Measurements from ENCODE around the gene UBE2O.

Gene UBE2O

GRCh38 chr17:76437467-76438402 is 15.2 kb downstream of the UBE2O start:
- DNase-seq, result no peak

DNA sequence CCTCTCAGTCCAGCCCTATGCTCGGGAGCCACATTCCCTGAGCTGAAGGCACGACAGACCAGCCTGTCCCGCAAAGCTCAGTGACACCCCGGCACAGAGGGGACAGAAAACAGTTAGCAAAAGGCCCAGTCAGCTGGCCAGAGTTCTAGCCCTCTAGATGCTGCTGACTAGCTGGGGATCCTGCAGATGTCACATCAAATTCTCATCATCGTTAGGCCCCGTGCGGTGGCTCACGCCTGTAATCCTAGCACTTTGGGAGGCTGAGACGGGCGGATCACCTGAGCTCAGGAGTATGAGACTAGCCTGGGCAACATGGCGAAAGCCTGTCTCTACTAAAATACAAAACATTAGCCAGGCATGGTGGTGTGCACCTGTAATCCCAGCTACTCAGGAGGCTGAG is 17.2 kb downstream of the UBE2O start:
- DNase-seq, result no peak

GRCh38 chr17:76434870-76435269 is 18.1 kb downstream of the UBE2O start:
- no peak for DNase-seq

- DNase-seq, result no peak
Measured at GRCh38 chr17:76433693-76434092, 19.3 kb downstream of the UBE2O start.

GRCh38 chr17:76432712-76433336 is 20.1 kb downstream of the UBE2O start:
- no peak for DNase-seq

GRCh38 chr17:76432004-76432403 is 20.9 kb downstream of the UBE2O start:
- DNase-seq, result no peak

- DNase-seq, result no peak
Measured at GRCh38 chr17:76431509-76431908, 21.4 kb downstream of the UBE2O start.

- DNase-seq, result no peak
Measured at GRCh38 chr17:76428511-76428910, 24.4 kb downstream of the UBE2O start.

DNA sequence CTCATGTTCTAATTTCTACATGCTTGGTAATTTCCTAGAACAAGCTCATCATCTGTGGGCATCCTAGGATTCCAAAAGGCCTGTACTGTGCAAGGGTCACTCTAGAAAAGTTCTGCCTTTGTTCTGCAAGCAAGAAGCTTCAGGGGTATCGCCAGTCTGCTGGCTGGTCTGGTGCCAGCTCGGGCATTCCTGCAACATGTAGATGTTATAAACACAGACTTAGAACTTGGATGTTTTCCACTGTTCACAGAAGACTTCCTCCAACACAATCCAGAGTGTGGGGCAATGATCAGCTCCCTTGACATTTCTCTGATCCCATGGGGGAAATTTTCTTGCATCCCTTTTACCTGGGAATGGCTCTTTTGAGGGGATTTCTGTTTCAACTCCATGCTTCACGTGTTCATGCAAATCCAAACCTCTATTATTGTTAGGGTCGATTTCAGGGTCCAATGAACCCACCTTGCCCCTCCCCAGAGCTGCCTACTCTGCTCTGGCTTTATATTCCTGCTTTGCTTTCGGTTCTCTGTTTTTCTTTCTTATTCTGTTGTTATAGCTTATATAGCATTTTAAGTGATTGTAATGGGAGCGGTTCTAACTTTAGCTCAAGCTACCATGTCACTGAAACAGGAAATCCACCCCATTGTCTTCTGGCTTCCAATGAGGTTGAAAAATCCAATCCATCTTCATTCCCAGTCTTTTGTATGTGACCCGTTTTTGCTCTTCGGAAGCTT is 25.3 kb downstream of the UBE2O start:
- no peak for DNase-seq

DNA sequence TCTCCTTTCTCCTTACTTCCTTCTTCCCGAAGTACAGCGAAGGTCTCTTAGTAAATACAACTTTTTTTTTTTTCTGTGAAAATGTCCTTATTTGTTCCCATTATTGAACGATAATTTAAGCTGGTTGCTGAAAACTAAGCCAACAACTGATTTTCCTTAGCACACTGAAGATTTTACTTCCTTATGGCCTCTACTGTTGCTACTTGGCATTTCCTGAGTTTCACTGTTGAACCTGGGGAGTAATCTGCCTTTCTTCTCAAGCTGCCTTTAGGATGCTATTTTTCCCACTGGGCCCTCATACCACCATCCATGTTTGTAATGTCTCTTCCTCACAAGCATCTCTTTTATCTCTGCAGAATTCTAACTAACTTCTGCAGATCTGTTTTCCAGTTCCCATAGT is 26.1 kb downstream of the UBE2O start:
- no peak for DNase-seq

- no peak for DNase-seq
Measured at GRCh38 chr17:76422860-76423259, 30.1 kb downstream of the UBE2O start.

DNA sequence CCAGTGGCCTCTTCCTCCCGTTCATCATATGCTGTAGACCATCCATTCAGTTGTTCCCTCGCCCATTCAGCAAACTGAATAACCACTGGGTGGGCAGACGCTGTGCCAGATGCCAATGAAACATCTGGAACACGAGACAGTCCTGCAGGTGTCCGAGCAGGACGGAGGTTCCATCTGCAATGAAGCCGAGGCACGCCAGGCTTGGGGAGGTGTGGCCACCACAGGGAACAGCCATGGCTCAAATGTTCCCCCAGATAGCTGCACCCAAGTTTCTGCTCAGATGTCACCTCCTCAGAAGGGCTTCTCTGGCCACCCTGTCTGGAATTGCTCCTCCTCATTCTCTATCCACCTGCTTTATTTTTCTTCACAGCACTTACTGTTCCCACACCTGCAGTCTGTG is 30.5 kb downstream of the UBE2O start:
- no peak for DNase-seq

GRCh38 chr17:76421044-76421407 is 31.9 kb downstream of the UBE2O start:
- DNase-seq, result no peak

DNA sequence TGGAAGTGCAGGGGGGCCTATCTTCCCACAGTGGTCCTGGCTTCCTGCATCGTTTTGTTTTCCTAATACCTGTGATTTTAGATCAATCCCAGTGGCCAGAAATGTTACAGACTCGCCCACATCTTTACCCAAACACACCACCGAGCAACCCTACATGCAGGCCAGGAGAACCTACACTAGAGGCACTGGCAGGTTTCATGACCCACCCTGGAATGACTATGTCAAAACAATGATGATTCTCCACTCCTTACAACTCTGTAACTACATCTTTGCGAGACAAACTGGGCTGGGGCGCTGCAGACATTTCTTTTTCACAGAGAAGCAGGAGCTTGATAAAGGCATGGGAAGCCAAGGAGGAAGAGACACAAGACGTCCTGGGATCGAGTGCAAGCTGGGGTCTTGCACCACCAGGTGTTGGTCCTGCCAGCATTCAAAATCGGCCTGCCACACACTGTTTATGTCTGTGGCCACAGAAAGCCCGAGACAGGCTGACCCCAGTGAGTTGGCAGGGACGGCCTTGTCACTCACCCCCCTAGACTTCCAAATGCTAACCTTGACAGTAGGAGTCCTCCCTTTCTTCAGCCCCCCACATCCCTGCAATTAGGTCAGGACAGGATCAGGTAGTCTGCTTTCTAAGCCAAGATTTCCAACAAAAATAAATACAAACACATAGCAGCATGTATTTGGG is 32.5 kb downstream of the UBE2O start:
- DNase-seq, result no peak

DNA sequence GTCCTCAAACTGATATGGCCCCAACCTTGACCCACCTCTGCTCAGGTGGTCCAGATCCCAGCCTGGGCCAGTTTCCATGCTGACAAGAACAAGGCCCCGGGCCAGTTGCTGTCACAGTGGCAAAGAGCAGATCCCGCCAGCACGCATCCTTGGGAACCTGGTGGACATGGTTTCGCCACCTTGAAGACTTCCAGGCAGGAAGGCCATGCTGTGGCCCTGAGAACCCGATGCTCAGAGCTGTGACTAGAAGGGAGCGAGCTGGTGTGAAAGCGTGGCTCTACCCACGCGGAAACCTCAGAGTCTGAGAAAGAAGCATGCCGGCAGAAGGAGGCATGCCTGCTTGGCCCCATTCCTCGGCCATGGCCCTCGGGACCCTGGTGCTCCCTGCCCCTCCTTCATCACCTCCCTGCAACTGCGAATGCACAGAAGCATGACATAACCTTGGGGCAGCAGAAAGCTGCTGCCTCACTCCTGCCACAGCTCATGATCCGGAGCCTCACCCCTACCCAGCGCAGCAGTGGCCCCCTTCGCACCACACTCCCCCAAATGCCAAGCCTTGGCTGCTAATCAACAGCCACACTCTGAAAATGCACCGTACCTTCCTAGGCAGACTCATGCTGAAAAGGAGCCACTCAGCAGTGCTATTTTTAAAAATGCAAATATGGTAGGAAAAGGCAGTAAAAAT is 33.2 kb downstream of the UBE2O start:
- no peak for DNase-seq

DNA sequence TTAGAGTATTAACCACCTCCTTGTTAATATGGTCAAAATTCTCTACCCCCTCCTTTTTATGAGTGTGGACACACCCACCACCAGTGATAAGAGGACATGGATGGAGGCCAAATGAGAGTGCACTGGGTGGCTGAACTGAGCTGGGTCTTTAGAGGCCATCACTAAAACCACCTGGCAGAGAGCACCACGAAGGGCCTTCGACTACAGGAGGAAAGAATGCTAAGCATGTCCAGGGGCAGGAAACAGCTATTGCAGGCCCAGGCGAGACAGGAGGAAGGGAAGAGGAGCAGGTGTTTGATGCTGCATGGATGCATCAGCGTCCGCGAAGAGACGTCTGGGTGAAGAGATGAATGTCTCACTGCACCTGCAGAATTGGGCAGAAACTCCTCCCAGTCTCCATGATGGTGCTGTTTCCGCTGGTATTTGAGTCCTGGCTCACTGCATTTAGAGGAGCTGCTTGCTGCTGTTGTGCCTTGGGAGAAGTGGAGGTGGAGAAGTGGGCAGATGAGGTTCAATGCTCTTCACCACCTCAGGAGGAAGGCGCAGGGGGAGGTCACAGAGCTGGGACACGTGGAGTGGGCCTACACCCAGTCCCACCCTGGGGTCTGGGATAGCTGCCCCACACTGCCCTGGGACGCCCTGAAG is 35.3 kb downstream of the UBE2O start:
- peak; percentile 52 for DNase-seq

GRCh38 chr17:76416899-76417298 is 36.1 kb downstream of the UBE2O start:
- DNase-seq, result no peak

GRCh38 chr17:76416457-76416856 is 36.5 kb downstream of the UBE2O start:
- no peak for DNase-seq

DNA sequence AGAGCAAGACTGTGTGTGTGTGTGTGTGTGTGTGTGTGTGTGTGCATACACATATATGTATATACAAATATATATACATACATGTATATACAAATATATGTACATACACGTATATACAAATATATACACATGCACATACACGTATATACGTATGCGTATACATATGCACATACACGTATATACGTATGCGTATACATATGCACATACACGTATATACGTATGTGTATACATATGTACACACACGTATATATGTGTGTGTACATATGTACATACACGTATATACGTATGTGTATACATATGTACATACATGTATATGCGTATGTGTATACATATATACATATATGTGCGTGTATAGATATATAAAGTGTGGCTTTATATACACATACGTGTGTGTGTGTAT is 37.2 kb downstream of the UBE2O start:
- no peak for DNase-seq

DNA sequence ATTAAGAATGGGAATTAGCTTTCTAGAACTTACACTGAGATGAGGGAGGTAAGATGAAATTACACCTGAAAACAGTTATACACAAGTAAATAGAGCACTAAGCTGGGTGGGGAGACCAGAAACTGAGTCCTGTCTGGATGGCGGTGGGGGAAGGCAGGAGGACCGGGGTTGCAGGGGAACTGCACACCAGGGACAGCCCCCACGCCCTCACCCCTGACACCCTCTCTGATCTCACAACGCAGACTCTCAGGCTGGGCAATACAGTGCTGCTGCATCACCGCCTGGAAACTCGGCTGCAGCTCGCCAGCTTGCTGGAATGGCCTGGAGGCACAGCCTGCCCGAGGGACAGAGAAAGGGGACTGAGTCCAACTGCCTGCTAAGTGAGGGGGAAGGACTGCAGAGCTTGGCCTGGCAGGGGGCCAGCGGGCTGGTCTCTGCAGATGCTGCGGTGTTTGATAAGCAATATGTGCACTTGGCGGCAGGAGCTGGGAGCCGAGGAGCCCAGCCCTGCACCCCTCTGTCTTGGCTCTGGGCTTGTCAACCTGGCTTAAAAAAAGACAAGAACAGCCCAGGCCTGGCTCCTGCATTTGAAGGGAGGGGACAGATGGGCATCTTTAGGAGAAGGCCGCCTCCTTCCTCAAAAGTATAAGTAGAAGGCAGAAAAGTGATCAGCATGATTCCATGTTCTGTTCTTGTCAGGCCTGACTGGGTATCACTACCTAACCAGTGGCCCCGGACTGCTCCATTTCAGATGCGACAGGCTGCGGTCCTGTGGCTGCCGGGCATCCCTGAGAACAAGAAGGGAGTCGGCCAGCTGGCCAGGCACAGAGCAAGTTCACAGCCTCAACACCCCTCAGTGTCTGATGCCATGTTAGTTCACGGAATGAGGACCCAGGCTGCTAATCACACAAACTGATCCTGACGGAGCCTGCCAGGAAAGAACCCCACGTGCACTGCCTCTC is 38.3 kb downstream of the UBE2O start:
- DNase-seq, result peak; percentile 86

DNA sequence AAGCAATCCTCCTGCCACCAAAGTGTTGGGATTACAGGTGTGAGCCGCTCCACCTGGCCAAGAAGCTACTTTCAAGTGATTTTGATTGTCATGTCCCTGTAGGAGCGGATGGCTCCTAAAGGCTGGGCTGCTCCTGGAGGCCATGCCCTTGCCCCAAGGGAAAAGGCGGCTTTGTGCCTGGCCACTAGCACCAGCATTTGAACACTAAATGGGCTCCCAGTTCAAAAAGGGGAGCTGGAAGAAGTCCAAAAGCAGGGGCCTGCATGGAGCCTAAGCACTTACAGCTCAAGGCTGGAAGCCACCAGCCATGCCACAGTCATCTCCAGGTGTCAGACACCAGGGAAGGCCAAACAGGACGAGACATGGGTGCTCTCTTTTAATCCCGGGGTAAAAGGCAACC is 41.7 kb downstream of the UBE2O start:
- DNase-seq, result no peak
